HG03159 (cell line): ENCODE measurements around the gene HHIPL1.

Source experiments
- ATAC-seq: cut with Tn5 transposase; IDR thresholded peaks from one replicate; pipeline ENCODE4 v1.9.1; 2021; ENCODE audit warnings: mild to moderate bottlenecking, moderate library complexity; ENCODE audit not compliant: unreplicated experiment

Gene HHIPL1

DNA sequence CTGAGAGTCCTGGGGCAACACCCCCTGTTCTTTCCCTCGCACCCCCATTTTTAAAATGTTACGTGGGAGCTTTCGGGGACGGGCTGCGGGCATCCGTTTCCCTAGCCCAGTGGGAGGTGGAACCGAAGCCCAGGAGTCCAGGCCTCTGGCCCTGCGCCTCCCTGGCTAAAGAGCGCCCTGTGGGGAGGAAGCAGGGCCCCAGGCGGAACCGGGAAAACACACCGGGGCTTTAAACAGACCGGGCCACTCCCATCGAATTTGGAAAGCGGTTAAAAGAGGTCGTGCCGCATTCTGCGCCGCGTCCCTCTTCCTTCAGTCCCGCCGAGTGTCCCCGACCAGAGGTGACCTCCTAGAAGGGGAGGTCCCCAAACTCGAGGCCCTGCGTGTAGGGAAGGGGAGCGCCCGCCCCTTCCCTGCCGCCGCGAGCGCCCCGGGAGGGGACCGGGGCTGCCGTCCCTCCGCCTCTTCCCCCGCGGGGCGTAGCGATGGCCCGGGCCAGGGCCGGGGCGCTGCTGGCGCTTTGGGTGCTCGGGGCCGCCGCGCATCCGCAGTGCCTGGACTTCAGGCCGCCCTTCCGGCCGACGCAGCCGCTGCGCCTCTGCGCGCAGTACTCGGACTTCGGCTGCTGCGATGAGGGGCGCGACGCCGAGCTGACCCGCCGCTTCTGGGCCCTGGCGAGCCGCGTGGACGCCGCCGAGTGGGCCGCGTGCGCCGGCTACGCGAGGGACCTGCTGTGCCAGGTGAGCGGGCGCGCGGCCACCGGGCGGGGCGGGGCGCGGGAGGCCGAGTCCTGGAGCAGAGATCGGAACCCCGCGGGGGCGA is at the start of gene HHIPL1:
Gene HHIPL1 (plus strand): TSS at position 407 of the 822 bp plus-strand sequence. CDS start 79 bp downstream, at position 486.
- no peak for ATAC-seq

DNA sequence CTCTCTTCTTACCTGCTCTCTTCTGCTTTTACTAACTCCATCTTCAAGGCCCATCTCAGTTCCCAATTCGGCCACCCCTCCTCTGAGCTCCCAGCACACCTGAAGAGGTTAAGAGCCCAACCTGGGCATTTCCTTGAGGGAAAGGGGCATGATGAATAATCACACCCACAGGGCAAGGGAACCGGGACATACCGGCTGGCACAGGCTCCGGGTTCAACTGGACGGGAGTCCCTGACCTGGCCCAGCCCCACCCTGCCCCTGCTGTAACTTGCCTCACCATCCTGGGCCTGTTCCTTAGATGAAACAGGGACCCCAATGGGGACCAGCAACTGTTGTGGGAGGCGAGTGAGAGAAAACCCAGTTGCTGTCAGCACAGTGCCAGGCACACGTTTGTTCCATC is 49.4 kb upstream of the HHIPL1 start:
- ATAC-seq: no peak

DNA sequence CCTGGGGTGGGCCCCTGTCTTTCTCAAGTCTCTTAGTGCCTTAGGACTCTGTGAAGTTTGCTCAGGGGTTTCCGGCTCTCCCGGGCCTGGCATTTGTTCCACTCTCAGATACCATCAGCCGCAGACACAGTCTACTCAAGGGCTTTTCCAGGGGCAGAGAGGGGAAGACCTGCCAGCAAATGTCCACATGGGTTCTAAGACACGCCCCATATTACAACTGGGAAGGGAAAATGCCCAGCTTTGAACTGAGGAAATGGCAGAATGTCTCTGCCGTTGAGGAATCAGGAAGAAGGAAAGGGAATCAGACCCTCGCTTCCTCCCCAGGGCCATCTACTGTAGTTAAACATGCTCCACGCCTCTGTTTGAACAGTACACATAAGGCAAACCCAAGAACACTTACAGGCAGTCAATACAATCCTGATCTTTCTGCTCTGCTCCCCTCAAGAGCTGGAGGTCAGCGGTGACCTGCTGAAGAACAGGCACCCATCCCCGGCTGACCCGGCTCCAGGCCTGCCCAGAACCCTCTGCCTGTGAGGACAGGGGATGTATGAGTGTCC is 48.8 kb upstream of the HHIPL1 start:
- no peak for ATAC-seq

DNA sequence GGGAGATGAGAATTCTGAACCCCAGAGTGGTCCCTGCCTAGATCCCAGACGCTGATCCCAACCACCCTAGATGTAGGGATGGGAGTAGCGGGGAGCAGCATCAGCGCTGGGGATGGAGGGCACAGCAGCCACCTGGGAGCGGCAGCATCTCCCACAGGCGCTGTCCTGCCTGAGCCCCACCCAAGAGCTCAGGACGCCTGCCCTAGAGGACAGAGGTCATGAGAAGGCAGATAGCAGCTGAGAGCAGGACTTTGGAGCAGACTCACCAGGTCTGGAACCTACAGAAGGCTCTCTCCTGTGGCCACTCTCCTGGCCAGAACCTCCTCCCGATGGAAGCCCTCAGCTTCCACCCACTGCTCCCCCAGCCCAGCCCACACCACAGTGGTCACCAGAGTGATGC is 48.2 kb upstream of the HHIPL1 start:
- no peak for ATAC-seq

DNA sequence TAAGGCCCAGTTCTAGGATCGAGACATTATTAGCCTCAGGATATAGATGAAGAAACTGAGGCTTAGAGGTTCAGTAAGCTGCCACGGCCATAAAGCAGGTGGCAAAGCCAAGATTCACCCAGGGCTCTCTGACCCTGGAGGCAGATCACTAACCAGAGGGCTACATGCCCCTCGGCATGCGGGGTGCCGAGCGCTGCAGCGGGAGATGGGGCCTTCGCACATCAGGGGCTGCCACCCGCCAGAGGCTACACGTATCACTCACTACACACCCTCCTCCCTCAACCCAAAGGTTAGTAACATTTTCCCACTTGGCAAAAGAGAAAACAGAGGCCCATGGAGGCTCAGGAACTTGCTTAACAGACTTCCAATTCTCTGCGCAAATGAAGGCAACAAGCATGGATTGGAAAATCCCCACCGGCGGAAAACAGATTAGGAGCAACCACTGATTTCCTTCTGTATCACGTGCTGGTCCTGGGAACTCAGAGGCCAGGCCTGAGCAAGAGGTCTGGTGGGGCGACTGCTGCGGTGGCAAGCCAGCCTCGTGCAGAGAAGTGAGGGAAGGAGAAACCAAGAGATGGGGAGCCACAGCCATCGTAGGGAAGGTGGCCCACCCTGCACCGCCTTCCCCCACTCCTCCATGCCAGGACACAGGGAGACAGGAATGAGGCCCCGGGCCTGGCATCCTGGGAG is 46.9 kb upstream of the HHIPL1 start:
- ATAC-seq: no peak

DNA sequence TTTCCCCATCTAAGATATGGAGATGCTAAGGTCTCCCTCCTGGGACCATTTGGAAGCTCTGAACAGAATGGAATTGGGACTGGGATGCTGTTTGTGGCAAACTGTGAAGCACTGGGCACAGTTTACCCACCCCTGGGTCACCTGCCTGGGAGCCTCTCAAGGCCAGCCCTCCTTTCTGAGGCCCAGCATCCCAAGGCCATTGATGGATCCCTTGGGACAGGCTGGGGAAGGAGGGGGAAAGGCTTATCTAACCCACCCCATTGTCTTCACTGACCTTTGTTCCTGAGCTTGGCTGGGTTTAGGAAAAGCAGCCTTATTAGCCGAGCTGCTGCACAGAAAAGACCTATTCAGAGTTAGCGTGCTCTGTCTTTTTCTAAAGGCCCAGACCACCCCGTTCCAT is 46.2 kb upstream of the HHIPL1 start:
- ATAC-seq: no peak

DNA sequence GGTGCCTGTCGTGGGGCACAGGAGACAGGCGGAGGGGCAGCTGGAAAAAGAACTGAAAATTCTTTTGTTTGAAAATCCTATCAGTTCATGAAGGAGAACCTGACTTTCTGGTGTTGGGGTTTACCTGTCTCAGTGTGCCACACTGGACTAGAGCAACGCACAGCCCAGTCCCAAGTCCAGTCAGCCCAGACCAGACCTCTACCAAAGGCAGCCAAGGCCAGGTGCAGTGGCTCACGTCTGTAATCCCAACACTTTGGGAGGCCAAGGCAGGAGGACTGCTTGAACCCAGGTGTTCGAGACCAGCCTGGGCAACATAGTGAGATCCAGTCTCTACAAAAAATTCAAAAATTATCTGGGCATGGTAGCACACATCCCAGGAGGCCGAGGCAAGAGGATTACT is 45.5 kb upstream of the HHIPL1 start:
- ATAC-seq: no peak

DNA sequence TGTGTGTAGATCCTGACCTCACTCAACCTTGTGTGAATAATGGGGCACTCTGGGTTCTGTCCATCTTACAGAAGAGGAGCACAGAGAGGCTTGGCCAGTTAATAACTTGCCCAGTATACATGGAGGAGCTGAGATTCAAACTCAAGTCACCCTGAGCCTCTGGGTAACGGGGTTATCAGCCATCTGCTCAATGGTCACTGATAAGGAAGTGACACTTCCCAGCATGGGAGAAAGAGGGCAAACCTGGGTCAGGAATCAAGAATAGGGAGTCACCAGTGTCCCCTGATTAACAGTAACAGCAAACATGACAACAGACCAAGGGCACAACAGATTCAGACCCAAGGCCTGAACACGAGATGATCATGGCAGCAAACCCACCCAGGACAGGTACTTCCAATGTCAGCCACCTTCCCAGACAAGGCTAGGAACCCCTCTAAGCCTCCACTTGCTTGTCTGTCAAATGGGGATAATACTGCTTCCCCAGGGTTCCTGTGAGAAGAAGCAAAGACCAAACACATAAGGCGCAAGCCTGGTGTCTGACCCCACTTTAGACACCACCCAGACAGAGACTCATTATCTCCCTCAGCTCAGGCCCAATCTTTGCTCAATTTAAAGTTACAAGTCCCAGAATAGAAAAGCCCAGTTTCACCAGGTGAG is 44.6 kb upstream of the HHIPL1 start:
- no peak for ATAC-seq

DNA sequence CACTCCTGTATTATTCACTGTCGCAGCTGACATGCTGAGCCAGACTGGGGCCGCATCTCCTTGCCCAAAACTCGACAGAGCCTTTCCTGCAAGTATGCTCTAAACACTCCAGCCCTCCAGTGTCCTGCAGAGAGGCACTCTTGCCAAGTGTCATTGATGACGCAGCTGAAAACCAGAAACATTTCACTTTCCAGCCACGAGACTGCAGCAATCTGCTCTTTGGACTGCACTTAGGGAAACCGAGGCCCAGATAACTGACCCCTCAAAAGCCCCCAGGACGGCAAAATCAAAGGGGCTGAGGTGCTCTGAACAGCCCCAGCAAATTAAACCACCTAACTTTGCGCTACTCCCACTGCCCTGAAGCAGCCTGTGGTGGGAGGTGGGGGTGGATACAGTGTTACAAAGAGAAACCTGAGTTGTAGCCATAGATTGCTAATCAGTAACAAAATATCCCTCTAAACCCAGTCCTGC is 43.5 kb upstream of the HHIPL1 start:
- no peak for ATAC-seq

DNA sequence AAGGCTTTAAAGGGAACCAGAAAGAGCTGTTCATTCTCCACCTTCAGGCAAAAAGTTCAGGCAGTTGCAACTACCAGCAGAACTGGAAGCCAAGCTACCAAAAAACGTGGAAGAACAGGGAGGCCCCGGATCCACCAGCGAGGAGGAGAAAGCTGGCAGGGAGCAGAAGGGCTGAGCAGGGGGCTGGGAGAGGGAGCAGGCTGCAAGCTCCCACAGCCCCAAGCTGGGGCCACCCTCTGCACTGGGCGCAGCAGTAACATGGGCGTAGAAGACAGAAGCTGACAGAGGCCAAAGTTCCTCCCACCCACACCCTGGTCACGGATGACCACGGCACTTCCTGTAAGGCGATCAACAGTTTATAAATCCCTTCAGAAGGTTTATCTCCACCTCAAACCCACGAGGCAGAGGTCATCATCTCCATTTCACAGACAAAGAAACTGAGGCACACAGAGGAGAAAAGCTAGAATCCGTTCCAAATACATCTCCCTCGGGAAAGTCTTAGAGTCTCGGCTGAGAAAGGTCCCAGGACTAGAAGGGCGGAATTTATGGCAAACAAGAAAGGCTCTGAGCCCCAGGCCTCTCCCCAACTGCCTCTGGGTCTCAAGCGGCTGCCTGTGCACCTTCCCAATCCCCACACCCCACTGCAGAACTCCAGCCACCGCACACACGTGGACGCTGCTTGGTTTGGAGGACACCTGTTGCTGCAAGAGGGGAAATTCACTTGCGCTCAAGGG is 42.7 kb upstream of the HHIPL1 start:
- ATAC-seq: no peak

DNA sequence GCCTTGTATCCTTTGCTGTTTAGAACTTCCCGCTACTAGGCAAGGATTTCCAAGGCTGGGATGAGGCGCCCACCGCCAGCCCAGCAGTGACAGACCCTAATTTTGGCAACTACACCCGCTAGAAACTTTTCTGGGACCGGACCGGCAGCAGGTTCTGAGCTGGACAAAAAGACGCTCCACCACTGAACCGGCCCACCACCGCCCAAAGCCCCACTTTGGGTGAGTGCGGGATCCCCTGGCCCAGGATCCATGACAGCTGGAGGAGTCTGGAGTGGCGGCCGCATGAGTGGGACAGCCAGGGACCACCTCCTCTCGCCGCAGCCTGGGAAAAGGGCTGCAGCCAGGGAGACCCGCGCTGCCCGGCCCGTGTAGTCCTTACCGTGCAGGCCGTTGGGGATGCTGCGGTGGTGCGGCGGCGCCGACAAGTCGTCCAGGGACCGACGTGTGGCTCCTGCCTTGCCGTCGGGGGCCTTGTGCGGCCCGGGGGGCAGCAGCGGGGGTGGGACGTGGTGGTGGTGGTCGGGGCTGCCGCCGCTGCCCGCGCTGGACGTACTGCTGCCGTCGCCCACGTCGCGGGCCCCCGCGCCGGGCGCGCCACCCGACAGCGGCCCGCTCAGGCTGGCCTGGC is 42.0 kb upstream of the HHIPL1 start:
- ATAC-seq: no peak

DNA sequence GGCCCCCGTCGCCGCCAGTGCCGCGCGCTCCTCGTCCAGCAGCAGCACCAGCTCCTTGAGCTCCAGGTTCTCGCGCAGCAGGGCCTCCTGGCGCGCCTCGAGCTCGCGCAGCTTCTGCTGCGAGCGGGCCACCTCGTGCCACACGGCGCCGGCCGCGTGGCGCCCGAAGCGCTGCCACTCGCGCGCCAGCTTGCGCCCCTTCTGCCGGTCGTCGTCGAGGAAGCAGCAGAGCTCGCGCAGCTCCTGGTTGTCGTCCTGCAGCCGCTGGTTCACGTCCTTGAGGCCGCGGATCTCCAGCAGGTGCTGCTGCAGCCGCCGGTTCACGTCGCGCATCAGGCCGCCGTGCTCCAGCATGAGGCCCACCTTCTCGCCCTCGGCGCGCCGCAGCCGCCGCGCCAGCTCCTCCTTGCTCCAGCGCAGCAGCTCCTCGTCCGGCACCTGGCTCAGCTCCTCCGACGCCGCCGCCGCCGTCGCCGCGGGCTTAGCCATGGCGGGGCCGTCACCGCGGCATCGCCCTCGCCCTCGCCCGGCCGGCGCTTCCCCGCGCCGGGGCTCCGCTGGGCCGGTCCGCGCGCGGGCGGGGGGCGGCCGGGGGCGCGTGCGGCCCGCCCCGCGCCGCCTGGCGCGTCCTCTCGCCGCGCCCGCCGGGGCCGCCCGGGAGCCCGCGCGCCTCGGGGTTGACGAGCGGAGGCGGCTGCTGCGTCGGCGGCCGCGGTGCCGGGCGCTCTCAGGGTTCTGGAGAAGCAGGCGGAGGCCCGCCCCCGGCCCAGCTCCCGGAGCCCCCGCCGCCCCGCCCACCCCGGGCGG is 41.3 kb upstream of the HHIPL1 start, which contains the start of gene CCDC85C:
Gene CCDC85C (minus strand): TSS at position 737 of the 807 bp plus-strand sequence. CDS start 248 bp downstream, at position 489.
- peak; percentile 15 for ATAC-seq

DNA sequence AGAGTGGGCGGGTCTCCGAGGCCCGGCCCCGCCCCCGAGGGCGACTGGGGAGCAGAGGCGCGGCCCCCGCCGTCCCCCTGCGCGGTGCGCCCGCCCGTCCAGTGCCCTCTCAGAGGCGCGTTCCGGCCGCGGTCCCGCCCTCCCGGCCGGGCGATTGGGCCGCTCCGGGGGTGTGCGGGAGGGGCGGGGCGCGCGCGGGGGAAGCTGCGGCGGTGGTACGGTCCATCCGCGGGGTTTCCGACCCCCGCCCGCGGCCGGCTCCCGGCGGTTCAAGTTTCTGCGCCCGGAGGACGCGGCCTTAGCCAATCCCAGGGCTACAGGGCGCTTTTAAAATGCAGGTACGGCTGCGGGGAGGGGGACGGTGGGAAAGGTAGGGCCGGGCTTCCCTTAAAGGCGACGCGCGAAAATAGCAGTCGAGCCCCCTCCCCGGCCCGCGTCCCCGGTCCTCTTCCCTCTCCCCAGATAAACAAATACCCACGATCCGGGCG is 40.6 kb upstream of the HHIPL1 start:
- peak; percentile 92 for ATAC-seq

DNA sequence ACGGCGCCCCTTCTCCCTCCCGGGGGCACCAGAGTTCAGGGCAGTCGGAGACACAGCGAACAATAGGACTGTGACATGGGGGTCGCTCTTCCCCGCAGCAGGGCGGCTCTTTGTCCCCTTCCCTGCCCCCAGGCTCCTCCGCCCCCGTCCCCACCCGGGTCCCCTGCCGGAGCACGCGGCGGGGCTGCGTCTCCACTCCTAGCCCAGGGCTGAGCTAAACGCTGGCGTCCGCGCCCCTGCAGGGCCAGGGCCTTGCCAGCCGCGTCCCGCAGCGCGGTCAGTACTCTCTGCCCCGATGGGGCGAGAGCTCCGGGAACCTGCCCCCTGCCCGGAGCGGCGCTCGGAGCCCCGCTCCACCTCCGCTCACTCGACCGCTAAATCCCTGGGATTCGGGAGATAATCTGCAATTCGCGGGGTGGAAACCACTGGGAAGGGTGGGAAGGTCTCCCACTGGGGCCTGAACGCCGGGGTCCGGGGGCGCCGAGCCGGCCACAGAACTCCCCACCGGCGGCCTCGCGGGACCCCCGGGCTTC is 40.1 kb upstream of the HHIPL1 start:
- peak; percentile 33 for ATAC-seq

DNA sequence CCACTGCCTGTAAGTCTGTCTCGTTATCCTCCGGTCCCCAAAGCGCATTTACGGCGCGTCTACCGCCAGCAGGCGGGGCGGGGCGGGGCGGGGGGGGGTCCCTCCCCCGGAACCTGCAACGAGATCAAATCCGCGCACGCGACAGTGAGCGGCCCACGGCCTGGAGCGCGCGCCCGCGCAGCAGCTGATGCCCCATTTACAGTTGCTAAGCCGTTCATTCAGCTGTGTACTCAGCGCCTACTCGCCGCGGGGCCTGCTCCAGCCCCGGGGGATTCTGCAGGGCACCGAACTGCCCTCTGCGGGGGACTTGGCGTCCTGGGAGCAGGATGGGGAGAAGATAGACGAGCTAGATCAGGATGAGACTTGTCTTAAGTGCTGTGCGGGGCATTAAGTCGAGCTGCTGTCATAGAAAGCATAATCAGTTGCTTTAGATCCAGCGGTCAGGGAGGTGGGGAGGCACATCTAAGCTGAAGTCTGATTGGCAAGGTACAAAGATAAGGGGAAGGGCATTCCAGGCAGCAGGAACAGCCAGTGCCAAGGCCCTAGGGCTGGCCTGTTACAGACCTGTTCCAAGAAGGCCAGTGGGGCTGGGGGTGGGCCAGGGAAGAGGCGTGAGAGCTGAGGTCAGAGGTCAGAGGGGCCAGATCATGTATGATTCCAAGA is 39.5 kb upstream of the HHIPL1 start:
- ATAC-seq: peak; percentile 27

DNA sequence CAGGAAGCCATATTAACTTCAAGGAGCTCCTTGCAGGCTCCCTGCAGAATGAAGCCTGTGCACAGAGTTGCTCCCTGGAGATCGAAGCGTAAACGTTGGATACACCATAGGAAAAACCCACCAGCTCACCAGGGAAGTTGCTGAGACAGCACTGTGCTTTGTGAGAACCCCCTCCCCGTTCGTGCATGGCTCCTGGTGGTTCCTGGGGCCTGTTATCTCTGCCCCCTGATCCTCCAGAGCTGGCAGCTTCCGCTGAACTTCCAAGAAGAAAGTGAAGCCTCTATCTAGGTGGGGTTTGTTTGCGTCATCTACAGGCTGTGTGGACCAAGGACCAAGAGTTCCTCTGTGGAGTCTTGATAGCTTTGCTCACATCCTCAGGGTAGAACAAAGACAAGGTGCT is 38.6 kb upstream of the HHIPL1 start:
- no peak for ATAC-seq

DNA sequence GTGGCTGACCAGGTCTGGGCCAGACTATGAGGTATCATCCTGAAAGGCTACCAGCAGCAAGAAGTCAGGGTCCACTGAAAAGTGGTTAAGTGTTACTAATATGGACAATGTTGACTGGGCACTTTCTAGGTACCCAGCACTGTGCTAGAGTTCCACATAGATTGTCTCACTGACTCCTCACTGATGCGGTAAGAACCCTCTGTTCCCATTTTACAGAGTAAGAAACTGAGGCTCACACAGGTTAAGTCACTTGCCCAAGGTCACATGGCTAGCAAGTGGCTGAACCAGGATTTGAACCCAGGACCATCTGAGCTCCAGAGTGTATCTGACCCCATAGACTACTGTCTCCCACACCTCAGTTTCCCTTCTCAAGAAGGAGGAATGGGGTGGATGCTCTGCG is 36.3 kb upstream of the HHIPL1 start:
- no peak for ATAC-seq
